Panc1 (cell line): ENCODE measurements around the gene TNPO1.

Source experiments
- CTCF ChIP-seq: fragments of 450-650 bp; IDR thresholded peaks from 2 replicates; pipeline ENCODE4 v1.5.1; 2017; ENCODE audit warnings: mild to moderate bottlenecking
- POLR2AphosphoS5 ChIP-seq: IDR thresholded peaks from 2 replicates; pipeline ENCODE4 v1.6.1; 2012; ENCODE audit warnings: mild to moderate bottlenecking, low read depth, low read length, moderate library complexity
- REST ChIP-seq, 2 experiments: IDR thresholded peaks; 2 replicates each; pipeline ENCODE4 v1.6.1; 2011 to 2012; ENCODE audit warnings: low read depth in 2 of 2, control low read depth in 1 of 2, low read length in 1 of 2, mild to moderate bottlenecking in 1 of 2, moderate library complexity in 1 of 2; ENCODE audit not compliant: insufficient read depth in 1 of 2
- SIN3A ChIP-seq: IDR thresholded peaks from 2 replicates; pipeline ENCODE4 v1.6.1; 2012; ENCODE audit warnings: low read depth, mild to moderate bottlenecking, low read length, moderate library complexity, borderline replicate concordance; ENCODE audit not compliant: insufficient read depth
- TCF7L2 ChIP-seq: IDR thresholded peaks from 2 replicates; pipeline ENCODE4 v1.6.1; 2011; ENCODE audit warnings: mild to moderate bottlenecking, low read depth, low read length, inconsistent platforms

GRCh38 chr5:72770266-72770665 lies 46.2 kb upstream of the TNPO1 start:
- TF ChIP-seq CTCF (no peak), POLR2AphosphoS5 (no peak), TCF7L2 (no peak), REST (IDR thresholded peaks at IDR 0.05; ENCODE audit: insufficient read depth in 1 of 2, low read depth in 2 of 2, low read length in 1 of 2) (no peak), SIN3A (no peak)
